Germinal center (tissue), 1 donor: ENCODE data around the gene GRIK4.
"Not testable (repeated sequence)": the region's sequence is repeated elsewhere in the genome, so short reads cannot be mapped to it uniquely, and the experiment has no call there.

Experiments used
- DNase-seq: peaks from one replicate; pipeline ENCODE4 v3.0.0; 2012; ENCODE audit warnings: mixed read lengths, low spot score

The GRIK4 gene

DNA sequence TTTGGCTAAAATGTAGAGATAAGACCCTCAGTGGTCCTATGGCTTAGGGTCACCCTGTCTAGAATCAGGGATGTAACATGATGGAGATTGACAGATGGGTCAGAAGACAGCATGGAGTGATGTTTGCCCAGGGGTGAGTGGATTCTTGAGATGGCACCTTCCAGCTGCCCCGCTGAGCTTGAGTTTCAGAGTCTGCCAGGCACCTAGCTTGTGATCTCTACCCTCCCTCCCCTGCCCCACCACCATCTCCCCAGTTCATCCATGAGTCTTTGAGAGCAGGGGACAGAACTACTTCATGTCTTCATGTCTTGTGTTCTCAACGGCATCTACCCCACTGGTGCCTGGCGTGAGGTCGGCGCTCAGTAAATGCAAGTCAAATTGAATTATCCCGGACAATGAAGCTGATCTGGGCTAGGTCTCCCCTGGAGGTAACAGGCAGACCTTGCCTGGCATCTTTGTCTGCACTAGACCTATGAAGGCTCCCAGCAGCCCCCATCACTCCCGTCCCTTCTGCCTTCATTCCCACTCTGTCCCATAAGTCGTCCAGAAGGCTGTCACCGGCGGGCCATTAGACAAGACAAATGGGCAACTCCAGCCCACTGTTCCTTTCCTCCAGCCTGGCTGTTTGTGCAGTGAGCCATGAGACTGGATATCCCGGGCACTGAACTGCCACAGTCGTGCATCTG is 273.2 kb downstream of the GRIK4 start:
- no peak for DNase-seq

DNA sequence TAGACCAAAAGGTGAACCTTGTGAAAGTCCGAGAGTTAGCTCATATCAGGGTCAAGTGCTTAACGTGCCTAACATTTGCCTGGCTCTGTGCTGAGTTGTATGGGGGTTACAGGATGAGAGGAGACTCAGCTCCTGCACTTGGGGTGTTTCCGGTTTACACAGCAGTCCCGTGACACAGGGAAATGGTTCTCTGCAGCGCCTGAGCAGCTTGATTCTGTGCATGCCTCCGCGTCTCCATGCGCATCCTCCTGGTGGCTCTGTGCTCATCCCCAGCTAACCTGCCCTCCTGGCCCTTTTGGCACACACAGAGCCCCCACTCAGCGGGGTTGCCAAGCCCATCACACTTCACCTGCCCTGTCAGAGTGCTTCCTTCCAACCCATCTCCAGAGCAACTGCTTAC is 274.0 kb downstream of the GRIK4 start:
- no peak for DNase-seq

DNA sequence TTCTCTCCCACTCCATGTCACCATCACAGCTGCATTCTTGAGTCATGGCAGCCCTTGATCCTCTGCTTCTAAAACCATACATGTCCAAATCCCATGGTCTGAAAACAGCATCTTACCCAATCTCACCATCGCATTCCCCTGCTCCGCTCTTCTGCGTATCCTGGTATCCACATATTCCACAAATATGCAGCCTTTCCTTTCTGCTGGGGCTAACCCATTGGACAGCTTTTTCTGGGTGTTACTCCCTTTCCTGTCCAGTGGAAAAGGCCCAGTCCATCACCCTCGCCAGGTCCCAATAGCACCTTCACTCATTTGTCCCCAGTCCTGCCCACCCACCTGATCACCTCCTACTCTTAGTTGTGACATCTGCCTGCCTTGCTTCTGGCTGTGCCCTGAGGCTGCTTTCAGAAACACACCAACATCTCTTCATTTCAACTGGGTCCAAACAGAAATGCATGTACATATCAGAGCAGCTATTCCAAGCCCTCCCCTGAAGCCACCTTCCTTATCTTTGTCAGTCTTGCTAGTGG is 274.7 kb downstream of the GRIK4 start:
- no peak for DNase-seq

DNA sequence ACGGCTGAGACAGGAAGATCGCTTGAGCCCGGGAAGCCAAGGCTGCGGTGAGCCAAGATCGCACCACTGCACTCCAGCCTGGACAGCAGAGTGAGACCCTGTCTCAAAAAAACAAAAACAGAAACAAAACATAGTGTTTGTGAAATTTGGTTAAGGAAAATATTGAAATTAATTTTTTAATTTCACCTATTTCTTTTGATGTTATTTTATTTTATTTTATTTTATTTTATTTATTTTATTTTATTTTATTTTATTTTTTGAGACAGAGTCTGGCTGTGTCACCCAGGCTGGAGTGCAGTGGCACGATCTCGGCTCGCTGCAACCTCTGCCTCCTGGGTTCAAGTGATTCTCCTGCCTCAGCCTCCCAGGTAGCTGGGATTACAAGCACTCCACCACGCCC is 275.7 kb downstream of the GRIK4 start:
- DNase-seq = not testable (repeated sequence)

DNA sequence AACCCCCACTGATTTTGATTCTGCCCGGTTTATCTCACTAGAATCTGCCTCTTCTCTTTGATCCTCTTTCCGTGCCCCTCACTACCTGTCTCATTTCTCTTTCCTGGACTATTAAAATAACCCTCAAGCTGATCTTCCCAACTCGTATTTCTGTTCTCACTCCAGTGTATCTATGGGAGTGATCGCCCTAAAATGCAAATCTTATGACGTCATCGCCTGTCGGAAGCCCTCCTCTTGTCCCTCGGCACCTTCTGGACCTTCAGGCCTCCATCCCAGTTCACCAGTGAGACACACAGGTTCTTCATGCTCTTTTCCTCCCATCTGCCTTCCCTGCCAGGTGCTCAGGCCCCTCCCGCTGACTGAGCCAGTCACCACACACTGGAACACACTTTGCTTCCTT is 277.8 kb downstream of the GRIK4 start:
- DNase-seq = no peak

GRCh38 chr11:120792306-120792705 is 280.8 kb downstream of the GRIK4 start:
- DNase-seq = no peak

- DNase-seq = no peak
These were observed 281.6 kb downstream of the GRIK4 start for GRCh38 chr11:120793150-120793549.

DNA sequence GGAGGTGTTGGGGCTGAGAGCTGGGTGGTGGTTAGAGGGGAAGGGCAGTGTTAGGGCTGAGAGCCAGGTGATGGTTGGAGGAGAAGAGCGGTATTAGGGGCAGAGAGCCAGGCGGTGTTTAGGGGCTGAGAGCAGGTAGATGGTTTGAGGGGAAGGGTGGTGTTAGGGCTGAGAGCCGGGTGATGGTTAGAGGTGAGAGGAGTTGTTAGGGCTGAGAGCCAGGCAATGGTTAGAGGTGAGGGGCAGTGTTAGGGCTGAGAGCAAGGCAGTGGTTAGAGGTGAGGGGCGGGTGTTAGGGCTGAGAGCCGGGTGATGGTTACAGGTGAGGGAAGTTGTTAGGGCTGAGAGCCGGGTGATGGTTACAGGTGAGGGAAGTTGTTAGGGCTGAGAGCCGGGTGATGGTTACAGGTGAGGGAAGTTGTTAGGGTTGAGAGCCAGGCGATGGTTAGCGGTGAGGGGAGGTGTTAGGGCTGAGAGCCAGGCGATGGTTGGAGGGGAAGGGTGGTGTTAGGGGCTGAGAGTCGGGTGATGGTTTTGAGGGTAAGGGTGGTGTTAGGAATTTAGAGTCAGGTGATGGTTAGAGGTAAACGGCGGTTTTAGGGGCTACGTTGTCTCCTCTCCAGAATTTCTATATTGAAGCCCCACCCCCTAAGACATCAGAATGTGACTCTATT is 282.4 kb downstream of the GRIK4 start:
- DNase-seq = no peak

GRCh38 chr11:120794748-120795147 is 283.2 kb downstream of the GRIK4 start:
- no peak for DNase-seq

- no peak for DNase-seq
These were observed 283.6 kb downstream of the GRIK4 start for GRCh38 chr11:120795185-120795584.

DNA sequence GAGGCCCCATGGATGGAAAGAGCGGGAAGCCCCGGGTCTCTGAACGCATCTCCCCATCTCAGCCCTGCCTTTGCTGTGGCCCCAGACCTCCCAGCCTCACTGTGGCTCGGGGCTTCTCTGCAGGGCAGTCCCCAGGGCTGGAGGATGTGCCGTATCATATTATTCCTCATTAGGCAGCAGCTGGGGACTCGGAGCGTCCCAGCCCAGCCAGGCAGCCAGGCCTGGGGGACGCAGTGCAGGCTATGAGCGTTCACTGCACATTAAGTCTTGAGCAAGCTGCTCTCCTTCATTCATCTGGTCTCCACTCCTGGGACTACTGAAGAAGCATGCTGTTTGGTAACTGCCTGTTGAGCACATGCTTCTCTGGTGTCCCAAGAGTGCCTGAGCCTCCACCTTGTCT is 285.6 kb downstream of the GRIK4 start:
- DNase-seq = no peak

DNA sequence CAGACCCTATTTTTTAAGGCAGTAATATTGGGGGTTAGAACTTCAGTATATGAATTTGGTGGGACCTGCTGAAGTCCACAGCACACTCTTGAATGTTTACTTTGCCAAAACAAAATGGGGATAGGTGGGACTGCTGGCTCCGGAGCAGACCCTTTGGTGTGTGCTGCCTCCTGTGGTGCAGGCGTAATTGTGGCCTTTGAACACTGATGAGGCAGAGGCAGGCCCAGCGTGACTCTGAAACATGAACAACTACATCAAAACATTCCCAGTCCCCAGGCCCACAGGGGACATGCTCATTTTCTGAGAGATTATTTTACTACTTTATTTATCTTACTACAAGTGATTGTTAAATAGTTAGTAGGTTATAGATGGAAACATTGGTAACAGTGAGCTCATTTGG is 287.3 kb downstream of the GRIK4 start:
- DNase-seq = no peak

DNA sequence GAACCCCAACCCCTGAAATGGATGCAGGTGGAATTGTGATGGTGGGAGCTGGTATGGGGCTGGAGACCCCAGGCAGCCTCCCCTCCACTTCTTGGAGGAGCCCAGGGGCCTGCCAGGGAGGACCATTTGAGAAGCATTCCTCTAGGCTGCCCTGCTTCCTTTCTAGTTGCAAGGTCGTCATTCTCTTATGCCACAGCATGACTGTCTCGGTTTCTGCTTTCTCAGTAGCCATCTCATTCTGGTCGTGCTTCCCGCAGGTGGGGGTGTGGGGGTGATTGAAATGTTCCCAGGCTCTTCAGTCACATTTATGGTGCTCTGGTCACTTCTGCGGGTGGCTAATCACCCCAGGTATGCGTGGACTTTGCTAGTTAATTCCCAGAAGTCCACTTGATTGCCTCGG is 288.7 kb downstream of the GRIK4 start:
- no peak for DNase-seq

DNA sequence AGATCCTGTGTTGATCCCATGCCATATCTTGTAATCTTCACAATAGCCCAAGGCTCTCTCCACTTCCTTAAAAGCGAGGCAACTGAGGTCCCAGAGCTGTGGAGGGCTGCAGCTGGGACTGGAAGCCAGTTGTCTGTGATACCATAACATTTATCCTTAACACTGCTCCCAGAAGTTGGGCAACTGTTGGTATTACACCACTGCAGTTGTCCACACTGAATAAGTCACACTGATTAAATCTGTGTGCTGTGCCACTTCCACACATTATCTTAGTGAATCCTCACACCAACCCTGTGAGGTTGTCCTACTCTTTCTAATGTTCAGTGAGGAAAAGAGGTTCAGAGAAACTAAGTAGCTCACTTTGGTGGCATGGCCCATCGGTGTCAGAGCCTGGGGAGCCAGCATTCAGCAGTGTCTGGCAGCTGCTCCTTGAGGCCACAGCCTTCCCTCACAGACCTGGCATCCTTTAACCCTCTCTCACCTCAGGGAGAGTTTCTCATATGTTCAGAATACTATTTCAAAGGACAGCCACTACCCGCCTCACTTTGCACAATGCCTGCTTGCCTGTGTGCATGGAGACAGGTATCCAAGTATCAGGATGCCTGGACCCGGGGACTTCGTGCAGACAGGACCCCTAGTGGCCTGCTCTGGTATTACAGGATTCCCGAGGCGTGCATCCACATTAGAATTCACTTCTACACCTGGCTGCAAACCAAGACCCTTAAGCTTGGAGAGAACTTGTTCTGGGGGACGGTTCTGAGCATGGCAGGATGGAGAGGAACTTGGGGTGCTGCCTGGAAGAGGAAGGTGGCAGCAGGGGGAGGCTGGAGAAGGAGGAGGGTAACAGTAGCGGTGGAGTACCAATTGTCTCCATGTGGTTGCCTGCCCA is 290.5 kb downstream of the GRIK4 start:
- peak; percentile 61 for DNase-seq

GRCh38 chr11:120805960-120806555 is 294.5 kb downstream of the GRIK4 start:
- DNase-seq = no peak

DNA sequence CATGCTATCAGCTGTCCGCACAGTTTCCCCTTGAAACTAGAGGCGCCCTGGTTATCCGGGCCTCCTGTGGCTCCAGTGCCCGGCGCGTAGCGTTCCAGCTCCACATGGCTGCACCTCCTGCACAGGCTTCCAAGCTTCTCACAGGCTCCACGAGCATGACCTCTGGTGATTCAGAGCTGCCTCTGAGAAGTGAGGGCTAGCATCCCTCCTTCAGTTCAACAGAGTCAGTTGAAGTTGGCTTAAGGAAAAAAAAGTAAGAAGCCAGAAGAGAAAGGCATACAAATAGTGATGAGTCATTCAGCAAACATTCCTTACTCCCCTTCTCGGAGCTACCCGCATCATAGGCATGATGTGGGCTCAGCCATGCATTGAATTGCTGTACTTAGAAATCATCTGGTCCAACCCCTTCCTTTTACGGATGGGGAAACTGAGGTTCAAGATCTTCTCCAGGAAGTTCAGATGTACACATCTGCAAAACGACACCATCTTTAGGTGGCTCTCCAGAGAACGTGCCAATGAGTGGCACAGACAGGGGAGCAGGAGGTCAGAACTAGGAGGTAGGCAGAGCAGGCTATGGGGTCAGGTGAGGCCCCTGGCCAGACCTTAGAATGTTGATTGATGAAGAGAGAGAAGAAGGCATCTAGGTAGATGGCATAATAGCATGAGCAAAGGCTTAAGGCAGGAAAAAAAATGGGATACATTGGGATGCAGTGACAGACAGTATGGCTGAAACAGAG is 296.0 kb downstream of the GRIK4 start:
- DNase-seq = no peak

- DNase-seq = no peak
These were observed 297.1 kb downstream of the GRIK4 start for GRCh38 chr11:120808616-120809050.

- no peak for DNase-seq
These were observed 298.7 kb downstream of the GRIK4 start for GRCh38 chr11:120810251-120810650.

GRCh38 chr11:120811199-120811598 is 299.7 kb downstream of the GRIK4 start:
- no peak for DNase-seq

- DNase-seq = no peak
These were observed 300.2 kb downstream of the GRIK4 start for GRCh38 chr11:120811731-120812130.

- no peak for DNase-seq
These were observed 303.2 kb downstream of the GRIK4 start for GRCh38 chr11:120814531-120815318.
